Spleen (tissue), 7 donors: ENCODE measurements around the gene UVSSA.

Experiments
- POLR2A ChIP-seq, 3 donors: fragments of 450-650 bp; IDR thresholded peaks; one replicate each; pipeline ENCODE4 v1.5.1; 2017; ENCODE audit warnings: antibody characterized with exemption in 3 of 3, mild to moderate bottlenecking in 1 of 3
- POLR2AphosphoS5 ChIP-seq, 3 donors: sonication (generic); formaldehyde crosslinking; IDR thresholded peaks; one replicate each; pipeline ENCODE4 v1.5.1; 2017; ENCODE audit warnings: antibody characterized with exemption in 3 of 3
- TF ChIP-seq, protein P1 (sequence below), 11 experiments: fragments of 200-600 bp in 7 of 11; fragments of 450-650 bp in 4 of 11; sonication (generic) in 4 of 11; IDR thresholded peaks in 8 of 11; conservative IDR thresholded peaks in 3 of 11; 1 replicate in 7 of 11; 2 replicates in 4 of 11; pipeline versions ENCODE4 v1.4.0 to v1.8.0; 2016 to 2021; ENCODE audit warnings: antibody characterized with exemption in 11 of 11, inconsistent platforms in 4 of 11, mild to moderate bottlenecking in 1 of 11
- donor health status: DM: no; HTN: no; CAD: no; lungs with moderate emphysema.
- donor health status: DM: no; HTN: no; CAD: no.
- donor health status: DM: no; HTN: no; CAD: no.

DNA sequence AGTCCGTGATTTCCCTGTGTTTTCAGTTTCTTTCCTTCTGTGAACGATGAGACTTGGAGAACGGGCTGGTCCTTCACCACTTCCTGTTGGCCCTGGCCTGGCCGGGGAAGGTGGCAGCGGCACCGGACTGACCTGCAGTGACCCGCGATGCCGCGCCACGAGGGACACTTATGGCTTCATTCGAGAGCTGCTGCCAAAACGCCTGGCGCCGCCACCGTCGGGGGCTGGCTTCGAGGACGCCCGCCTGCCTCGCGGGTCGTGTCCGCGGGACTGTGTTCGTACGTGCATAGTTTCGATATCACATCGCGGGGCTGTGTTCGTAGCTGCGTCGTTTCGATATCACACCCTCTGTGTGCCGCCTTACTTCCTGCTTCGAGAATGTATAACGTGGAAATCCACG, 7.5 kb upstream of the UVSSA start:
- TF ChIP-seq, protein P1, sequence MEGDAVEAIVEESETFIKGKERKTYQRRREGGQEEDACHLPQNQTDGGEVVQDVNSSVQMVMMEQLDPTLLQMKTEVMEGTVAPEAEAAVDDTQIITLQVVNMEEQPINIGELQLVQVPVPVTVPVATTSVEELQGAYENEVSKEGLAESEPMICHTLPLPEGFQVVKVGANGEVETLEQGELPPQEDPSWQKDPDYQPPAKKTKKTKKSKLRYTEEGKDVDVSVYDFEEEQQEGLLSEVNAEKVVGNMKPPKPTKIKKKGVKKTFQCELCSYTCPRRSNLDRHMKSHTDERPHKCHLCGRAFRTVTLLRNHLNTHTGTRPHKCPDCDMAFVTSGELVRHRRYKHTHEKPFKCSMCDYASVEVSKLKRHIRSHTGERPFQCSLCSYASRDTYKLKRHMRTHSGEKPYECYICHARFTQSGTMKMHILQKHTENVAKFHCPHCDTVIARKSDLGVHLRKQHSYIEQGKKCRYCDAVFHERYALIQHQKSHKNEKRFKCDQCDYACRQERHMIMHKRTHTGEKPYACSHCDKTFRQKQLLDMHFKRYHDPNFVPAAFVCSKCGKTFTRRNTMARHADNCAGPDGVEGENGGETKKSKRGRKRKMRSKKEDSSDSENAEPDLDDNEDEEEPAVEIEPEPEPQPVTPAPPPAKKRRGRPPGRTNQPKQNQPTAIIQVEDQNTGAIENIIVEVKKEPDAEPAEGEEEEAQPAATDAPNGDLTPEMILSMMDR (IDR thresholded peaks at IDR 0.05 in 8 of 11, conservative IDR thresholded peaks at IDR 0.05 in 3 of 11): no peak
- TF ChIP-seq POLR2AphosphoS5 (IDR thresholded peaks at IDR 0.05) (peak in 2 of 3 donors; percentile 41 to 69), POLR2A (IDR thresholded peaks at IDR 0.05) (no peak)
